ENCODE data around the gene GPR21. TPM values are rescaled to one million over a fixed set of nuclear protein-coding genes. Genes with fewer than 3 reads are reported as not detected.

Gene GPR21
- total RNA-seq, 1 donor from 2014 or later = 0.46 TPM

DNA sequence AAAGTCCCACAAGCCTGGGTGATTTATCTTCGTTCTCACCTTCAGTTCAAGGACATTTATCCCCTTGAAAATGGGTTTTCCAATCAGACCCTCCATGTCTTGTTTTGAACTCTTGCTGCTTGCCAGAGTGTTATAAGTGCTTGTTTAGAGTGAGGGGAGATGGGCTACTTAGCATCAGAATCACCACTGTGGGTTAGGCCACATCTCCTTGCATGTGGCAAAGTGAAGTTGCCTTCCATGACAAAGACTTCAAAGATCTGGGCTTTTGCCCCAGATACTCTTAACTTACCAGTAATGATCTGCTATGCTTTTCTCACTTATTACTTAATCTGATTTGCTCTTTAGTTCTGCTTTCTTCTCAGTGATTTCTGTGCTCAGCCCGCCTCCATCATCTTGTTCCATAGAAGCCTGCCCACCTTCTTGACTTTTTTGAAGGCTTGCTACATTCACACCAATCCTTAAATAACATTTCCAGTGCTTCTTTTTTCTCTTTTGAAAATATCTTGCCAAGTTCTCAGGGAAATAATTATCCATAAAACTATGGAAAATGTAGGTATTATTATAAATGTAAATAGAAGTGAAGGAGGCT lies 39.0 kb downstream of the GPR21 start:
- Mint-ChIP-seq H3K4me3 (no peak overlapping the region), H3K27ac (no peak overlapping the region), H3K4me1 (ENCODE audit: unreplicated experiment) (no peaks in the 10 kb centered on the region), H3K9me3 (no peaks in the 10 kb centered on the region), H3K27me3 (no peaks in the 10 kb centered on the region), H3K36me3 (peaks cover 15% of the 10 kb centered on the region)
- DNase-seq (ENCODE audit: extremely low spot score, unreplicated experiment) = no peak
- TF ChIP-seq, protein P1, sequence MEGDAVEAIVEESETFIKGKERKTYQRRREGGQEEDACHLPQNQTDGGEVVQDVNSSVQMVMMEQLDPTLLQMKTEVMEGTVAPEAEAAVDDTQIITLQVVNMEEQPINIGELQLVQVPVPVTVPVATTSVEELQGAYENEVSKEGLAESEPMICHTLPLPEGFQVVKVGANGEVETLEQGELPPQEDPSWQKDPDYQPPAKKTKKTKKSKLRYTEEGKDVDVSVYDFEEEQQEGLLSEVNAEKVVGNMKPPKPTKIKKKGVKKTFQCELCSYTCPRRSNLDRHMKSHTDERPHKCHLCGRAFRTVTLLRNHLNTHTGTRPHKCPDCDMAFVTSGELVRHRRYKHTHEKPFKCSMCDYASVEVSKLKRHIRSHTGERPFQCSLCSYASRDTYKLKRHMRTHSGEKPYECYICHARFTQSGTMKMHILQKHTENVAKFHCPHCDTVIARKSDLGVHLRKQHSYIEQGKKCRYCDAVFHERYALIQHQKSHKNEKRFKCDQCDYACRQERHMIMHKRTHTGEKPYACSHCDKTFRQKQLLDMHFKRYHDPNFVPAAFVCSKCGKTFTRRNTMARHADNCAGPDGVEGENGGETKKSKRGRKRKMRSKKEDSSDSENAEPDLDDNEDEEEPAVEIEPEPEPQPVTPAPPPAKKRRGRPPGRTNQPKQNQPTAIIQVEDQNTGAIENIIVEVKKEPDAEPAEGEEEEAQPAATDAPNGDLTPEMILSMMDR (conservative IDR thresholded peaks at IDR 0.05) = no peak

DNA sequence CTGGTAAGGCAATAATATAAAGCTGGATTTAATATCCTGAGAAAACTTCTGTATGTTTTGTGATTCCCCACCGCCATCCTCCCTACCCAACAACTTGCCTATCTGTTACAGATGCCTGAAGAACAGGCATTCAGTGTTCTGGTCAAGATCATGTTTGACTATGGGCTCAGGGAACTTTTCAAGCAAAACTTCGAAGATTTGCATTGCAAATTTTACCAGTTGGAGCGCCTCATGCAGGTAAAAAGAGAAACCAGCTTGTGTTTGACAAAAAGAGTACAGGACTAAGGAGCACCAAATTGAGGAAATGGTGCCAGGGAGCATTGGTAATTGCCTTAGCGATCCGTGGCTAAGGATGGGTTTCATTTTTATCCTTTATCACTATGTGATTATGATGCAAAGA lies 40.0 kb downstream of the GPR21 start:
- H3K9me3 Mint-ChIP-seq = no peaks in the 10 kb centered on the region
- TF ChIP-seq, protein P1 (conservative IDR thresholded peaks at IDR 0.05) = no peak
- H3K4me3 Mint-ChIP-seq = no peak overlapping the region
- peaks cover 14% of the 10 kb centered on the region for H3K36me3 Mint-ChIP-seq
- DNase-seq (ENCODE audit: extremely low spot score, unreplicated experiment) = no peak
- no peaks in the 10 kb centered on the region for H3K27me3 Mint-ChIP-seq
- H3K27ac Mint-ChIP-seq = no peak overlapping the region
- no peaks in the 10 kb centered on the region for H3K4me1 Mint-ChIP-seq (ENCODE audit: unreplicated experiment)

DNA sequence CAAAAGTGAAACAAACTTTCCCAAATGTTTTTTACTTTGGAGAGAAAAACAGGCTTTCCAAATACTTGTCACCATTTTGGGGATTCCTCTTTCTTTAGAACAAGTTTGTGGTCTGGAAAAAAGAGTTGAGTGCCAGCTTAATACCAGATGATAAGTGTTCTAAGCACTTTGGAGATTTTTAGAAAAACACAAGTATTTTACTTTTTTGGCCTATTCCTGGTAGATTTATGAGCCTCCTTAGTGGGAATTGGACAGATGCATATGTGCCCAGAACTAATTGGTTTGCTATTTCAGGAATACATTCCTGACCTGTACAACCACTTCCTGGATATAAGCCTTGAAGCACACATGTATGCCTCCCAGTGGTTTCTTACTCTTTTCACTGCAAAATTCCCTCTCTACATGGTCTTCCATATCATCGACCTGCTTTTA lies 40.5 kb downstream of the GPR21 start:
- Mint-ChIP-seq H3K27me3 (no peaks in the 10 kb centered on the region), H3K4me3 (no peak overlapping the region), H3K36me3 (peaks cover 19% of the 10 kb centered on the region), H3K9me3 (no peaks in the 10 kb centered on the region), H3K4me1 (ENCODE audit: unreplicated experiment) (no peaks in the 10 kb centered on the region), H3K27ac (no peak overlapping the region)
- TF ChIP-seq, protein P1 (conservative IDR thresholded peaks at IDR 0.05) = no peak
- no peak for DNase-seq (ENCODE audit: extremely low spot score, unreplicated experiment)

- Mint-ChIP-seq H3K4me1 (ENCODE audit: unreplicated experiment) (no peaks in the 10 kb centered on the region), H3K27ac (no peak overlapping the region), H3K36me3 (peaks cover 22% of the 10 kb centered on the region), H3K9me3 (no peaks in the 10 kb centered on the region), H3K27me3 (no peaks in the 10 kb centered on the region), H3K4me3 (no peak overlapping the region)
- TF ChIP-seq, protein P1 (conservative IDR thresholded peaks at IDR 0.05) = no peak
- DNase-seq (ENCODE audit: extremely low spot score, unreplicated experiment) = no peak
Measured at GRCh38 chr9:123074628-123075027, 41.2 kb downstream of the GPR21 start.

GRCh38 chr9:123080444-123080843 lies 47.0 kb downstream of the GPR21 start:
- Mint-ChIP-seq H3K27ac (no peak overlapping the region), H3K4me1 (ENCODE audit: unreplicated experiment) (peaks cover 16% of the 10 kb centered on the region), H3K36me3 (peaks cover 18% of the 10 kb centered on the region)

More at GRCh38 chr9:123080444-123080843, 47.0 kb downstream of the GPR21 start:
- Mint-ChIP-seq H3K27me3 (no peaks in the 10 kb centered on the region), H3K4me3 (no peak overlapping the region), H3K9me3 (no peaks in the 10 kb centered on the region)
- no peak for DNase-seq (ENCODE audit: extremely low spot score, unreplicated experiment)
- TF ChIP-seq, protein P1 (conservative IDR thresholded peaks at IDR 0.05) = no peak
